ENCODE measurements around the gene NUCB1.
A peak's percentile ranks its signal among the peaks of the same experiment; 100 is the strongest.

Gene NUCB1

GRCh38 chr19:48938256-48938655 is 38.1 kb downstream of the NUCB1 start:
- DNase-seq = no peak

- no peak for DNase-seq
Observed at GRCh38 chr19:48940902-48941301, 40.8 kb downstream of the NUCB1 start.

DNA sequence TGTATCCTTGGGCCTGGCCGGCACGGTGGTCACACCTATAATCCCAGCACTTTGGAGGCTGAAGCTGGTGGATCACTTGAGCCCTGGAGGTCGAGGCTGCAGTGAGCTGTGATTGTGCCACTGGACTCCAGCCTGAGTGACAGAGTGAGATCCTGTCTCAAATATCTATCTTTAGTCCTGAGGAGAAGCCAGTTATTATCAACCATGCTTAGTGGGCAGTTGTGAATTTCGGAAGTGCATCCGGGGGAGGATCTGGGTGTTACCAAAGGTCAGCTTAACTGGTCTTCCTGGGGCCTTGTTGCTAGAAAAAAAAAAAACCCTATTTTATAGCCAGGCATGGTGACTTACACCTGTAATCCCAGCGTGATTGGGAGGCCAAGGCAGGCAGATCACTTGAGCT is 43.0 kb downstream of the NUCB1 start:
- DNase-seq = no peak

GRCh38 chr19:48945415-48945814 is 45.3 kb downstream of the NUCB1 start:
- no peak for DNase-seq

DNA sequence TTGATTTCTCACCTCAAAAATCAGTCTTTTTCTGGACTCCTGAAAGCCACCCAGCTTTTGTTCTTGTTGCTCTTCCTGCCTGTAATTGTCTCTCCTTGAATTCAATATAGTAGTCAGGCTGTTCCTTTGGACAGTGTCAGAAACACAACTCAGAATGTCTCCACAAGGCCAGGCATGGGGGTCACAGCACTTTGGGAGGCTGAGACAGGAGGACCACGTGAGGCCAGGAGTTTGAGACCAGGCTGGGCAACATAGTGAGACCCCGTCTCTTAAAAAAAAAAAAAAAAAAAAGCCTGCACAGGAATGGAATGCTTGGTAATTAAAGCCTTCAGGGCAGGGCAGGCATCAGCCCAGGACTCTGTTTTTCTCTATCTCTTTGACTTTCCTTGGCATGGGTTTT is 45.7 kb downstream of the NUCB1 start:
- DNase-seq = no peak

GRCh38 chr19:48946463-48947257 is 46.5 kb downstream of the NUCB1 start:
- no peak for DNase-seq

DNA sequence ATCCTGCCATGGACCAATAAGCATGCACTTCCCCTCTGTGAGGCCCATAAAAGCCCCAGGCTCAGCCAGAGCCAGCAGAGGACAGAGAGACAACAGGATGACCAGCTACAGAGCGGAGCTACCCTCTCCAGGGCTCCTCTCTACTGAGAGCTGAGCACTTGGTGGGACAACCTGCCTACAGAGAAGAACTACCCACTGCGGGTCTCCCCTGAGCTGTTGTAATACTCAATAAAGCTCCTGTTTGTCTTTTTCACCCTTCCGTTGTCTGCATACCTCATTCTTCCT is 47.1 kb downstream of the NUCB1 start:
- no peak for DNase-seq

DNA sequence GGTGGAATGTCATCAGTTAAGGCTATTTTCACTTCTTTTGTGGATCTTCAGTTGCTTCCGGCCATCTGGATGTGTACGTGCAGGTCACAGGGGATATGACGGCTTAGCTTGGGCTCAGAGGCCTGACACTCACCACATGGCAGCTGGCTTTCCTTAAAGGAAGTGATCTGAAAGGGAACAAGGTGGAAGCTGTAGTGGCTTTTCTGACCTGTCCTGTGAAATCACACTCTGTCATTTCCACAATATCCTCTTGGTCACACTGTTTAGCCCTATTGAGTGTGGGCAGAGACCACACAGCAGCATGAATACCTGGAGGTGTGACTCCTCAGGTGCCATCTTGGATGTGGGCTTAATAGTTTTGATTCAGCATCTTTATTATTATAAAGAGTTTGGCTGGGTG is 50.0 kb downstream of the NUCB1 start:
- DNase-seq = no peak

DNA sequence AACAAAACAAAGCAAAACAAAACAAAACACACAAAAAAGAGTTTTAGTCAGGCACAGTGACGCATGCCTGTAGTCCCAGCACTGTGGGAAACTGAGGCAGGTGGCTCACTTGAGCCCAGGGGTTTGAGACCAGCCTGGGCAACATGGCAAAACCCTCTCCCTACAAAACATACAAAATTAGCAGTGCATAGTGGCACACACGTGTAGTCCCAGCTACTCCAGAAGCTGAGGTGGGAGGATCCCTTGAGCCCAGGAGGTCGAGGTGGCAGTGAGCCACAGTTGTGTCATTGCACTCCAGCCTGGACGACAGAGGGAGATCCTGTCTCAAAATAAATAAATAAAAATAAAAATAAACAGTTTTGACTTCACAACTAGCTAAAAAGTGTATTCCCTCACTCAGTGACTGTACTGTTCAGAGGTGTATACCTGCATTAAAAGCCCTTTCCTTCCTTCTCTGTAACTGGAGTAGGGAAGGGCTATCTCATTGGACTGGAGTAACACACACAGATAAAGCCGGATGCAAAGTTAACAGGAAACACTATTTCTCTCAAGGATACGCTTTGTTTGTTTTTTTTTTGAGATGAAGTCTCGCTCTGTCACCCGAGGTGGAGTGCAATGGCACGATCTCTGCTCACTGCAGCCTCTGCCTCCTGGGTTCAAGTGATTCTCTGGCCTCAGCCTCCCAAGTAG is 50.9 kb downstream of the NUCB1 start:
- DNase-seq = no peak

DNA sequence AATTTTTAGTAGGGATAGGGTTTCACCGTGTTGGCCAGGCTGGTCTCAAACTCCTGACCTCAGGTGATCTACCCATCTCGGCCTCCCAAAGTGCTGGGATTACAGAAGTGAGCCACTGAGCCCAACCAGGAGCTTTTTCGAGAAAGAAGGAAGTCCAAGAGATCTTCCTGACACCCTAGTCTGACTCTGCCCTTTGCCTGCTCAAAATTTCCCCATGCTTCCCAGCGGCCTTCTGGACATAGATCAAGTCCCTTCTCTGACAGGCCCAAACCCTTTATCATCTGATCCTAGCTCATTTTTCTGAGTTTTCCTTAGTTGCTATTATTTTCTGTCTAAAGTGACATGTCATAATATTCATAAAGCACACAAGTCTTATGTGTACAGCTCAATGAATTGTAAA is 53.0 kb downstream of the NUCB1 start:
- DNase-seq = no peak

DNA sequence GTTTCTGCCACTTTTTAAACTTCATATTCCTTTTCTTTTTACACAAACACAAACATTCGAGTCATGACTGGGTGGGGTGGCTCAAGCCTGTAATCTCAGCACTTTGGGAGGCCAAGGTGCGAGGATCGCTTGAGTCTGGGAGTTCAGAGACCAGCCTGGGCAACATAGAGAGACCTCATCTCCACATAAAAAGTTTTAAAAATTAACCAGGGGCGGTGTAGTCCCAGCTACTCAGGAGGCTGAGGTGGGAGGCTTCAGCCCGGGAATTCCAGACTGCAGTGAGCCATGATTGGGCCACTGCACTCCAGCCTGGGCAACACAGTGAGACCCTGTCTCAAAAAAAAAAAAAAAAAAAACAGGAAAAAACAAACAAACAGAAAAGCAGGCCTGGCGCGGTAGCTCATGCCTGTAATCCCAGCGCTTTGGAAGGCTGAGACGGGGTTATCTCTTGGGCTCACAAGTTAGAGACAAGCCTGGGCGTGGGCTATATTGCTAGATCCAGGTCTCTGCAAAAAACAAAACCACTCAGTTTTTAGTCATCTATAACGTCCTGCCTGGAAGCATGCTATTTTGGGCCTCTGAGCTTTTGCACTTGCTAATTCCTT is 54.0 kb downstream of the NUCB1 start:
- DNase-seq = no peak

DNA sequence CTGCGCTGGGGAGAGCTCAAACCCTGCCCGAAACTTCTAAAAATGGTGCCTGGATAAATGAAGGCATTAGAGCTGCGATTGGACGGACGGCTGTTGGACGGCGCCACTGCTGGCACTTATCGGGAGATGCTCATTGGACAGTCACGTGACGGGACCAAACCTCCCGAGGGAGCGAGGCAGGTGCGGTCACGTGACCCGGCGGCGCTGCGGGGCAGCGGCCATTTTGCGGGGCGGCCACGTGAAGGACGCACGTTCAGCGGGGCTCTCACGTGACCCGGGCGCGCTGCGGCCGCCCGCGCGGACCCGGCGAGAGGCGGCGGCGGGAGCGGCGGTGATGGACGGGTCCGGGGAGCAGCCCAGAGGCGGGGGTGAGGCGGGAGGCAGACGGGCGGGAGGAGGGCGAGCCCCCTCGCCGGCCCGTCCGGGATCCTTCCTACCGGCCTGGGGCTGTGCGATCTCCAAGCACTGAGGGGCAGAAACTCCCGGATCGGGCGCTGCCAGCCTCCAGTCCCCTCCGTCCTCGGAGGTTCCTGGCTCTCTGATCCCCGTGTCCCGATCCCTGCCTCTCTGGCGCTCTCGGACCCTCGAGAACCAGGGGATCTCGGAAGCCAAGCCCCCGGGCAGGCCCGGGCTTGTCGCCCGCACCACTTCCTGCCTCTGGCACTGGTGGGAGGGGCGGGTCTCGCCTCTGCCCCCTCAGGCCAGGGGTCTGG is 54.6 kb downstream of the NUCB1 start, which contains the start of gene BAX:
Gene BAX, plus strand, starts transcription at position 281 of the 713 bp plus-strand sequence. Its CDS starts 54 bp downstream, at position 335.
- peak; percentile 20 to 71 for DNase-seq

DNA sequence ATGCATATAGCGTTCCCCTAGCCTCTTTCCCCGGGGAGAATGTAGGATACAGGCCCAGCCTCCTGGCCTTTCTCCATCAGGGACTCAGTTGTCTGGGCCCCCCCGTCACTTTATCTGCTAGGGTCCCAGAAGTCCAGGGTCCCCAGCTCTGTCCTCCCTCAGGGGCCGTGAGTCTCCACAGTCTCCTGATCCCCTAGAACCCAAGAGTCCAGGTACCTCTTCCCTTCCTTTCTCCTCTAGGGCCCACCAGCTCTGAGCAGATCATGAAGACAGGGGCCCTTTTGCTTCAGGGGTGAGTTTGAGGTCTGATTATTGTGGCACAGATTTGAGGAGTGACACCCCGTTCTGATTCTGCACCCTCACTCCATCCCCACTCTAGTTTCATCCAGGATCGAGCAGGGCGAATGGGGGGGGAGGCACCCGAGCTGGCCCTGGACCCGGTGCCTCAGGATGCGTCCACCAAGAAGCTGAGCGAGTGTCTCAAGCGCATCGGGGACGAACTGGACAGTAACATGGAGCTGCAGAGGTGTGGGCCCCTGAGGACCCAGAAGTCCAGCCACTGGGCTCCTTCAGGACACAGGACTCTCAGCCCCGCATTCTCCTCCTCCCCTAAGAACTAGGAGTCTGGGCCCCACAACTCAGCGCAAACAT is 55.3 kb downstream of the NUCB1 start:
- DNase-seq = no peak

- no peak for DNase-seq
Observed at GRCh38 chr19:48958006-48958405, 57.9 kb downstream of the NUCB1 start.

DNA sequence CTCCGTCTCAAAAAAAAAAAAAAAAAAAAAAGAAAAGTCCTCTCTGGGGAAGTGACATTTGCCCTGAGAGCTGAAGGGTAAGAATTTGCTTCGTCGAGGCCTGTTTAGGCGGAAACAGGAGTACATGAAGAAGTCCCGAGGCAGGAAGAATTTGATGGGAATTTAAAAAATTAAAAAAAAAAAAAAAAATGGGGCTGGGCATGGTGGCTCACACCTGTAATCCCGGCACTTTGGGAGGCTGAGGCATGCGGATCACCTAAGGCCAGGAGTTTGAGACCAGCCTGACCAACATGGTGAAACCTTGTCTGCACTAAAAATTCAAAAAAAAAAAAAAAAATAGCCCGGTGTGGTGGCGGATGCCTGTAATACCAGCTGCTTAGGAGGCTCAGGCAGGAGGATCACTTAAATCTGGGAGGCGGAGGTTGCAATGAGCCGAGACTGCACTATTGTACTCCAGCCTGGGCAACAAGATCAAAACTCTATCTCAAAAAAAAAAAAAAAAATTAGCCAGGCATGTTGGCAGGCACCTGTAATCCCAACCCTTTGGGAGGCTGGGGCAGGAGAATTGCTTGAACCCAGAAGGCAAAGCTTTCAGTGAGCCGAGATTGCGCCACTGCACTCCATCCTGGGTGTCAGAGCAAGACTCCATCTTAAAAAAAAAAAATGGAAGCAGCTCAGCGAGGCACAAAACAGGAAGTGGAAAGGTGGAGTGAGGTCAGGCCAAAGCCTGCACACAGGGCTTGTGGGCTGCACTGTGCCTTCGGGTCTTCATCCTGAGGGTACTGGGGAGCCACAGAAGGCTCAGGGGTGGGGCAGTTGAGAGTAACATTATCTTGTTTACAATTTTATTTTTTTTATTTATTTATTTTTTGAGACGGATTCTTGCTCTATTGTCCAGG is 59.5 kb downstream of the NUCB1 start:
- no peak for DNase-seq

DNA sequence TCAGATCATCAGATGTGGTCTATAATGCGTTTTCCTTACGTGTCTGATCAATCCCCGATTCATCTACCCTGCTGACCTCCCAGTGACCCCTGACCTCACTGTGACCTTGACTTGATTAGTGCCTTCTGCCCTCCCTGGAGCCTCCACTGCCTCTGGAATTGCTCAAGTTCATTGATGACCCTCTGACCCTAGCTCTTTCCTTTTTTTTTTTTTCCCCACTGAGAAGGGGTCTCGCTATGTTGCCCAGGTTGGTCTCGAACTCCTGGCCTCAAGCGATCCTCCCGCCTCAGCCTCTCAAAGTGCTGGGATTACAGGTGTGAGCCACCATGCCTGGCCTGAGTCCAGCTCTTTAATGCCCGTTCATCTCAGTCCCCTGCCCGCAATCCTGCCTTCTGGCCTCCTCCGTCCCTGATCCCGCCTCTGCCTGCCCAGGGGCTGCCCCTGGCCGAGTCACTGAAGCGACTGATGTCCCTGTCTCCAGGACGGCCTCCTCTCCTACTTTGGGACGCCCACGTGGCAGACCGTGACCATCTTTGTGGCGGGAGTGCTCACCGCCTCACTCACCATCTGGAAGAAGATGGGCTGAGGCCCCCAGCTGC is 61.0 kb downstream of the NUCB1 start:
- no peak for DNase-seq

GRCh38 chr19:48961673-48962028 is 61.5 kb downstream of the NUCB1 start:
- DNase-seq = no peak

DNA sequence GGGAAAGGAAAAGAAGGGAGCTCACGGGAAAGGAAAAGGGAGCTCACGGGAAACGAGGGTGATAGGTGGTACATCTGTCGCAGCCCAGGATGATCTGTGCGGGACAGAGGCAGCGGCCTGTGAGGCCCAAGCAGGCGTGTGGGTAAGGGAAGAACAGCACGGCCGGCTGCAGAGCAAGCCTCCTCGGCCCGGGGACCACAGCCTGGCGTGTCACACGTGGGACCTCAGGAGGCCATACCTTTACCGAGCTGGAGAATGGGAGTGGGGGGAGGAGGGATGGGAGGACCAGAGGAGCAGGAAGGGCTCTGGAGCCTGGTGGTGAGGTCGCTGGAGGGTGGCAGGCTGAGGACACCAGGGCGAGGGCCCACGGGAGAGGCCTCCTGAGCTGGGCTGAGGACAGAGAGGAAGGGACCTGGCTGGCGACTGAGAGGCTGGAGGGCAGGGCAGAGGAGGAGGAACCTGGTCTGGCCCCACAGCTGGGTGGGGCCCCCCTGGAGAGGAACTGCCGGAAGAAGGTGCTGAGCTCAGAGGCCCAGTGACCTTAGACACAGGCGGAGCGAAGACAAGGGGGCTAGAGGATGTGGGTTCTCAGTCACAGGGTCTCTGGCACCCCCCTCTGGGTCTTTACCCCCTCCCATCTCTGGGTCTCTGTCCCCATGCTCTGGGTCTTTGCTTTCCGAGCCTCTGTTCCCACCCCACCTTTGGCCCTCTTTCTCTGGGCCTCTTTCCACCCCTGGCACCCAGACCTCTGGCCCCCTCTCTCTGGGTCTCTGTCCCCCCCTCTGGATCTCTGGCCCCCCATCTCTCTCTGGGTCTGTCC is 62.1 kb downstream of the NUCB1 start:
- DNase-seq = peak; percentile 40

- no peak for DNase-seq
Observed at GRCh38 chr19:48962849-48963165, 62.7 kb downstream of the NUCB1 start.

- peak; percentile 51 to 60 for DNase-seq
Observed at GRCh38 chr19:48963371-48964204, 63.5 kb downstream of the NUCB1 start.

All from bone marrow (tissue), 2 donors.